ENCODE results near the gene ANK2. TPM values are rescaled to one million over a fixed set of nuclear protein-coding genes. Genes with fewer than 3 reads are reported as not detected.

The ANK2 gene
- total RNA-seq, 1 experiment from 2014 or later = 5.6 TPM

- ChIA-PET RAD21 (ENCODE audit: low non-redundant PET in 1 of 2, low total read pairs in 2 of 2, uncharacterized antibody in 2 of 2, unreplicated experiment in 2 of 2) (no interaction called here), CTCF (no interaction called here), POLR2A (no interaction called here)
- TF ChIP-seq POLR2A (IDR thresholded peaks at IDR 0.05; ENCODE audit: borderline replicate concordance, extremely low read depth, insufficient read depth, insufficient read length) (no peak), FOSL1 (IDR thresholded peaks at IDR 0.05; ENCODE audit: low read depth) (no peak), POLR2AphosphoS5 (IDR thresholded peaks at IDR 0.05; ENCODE audit: low read depth, low read length) (no peak), EZH2 (IDR thresholded peaks at IDR 0.05) (no peak), SIN3A (IDR thresholded peaks at IDR 0.05; ENCODE audit: low read depth) (no peak)
- TF ChIP-seq, protein P1, sequence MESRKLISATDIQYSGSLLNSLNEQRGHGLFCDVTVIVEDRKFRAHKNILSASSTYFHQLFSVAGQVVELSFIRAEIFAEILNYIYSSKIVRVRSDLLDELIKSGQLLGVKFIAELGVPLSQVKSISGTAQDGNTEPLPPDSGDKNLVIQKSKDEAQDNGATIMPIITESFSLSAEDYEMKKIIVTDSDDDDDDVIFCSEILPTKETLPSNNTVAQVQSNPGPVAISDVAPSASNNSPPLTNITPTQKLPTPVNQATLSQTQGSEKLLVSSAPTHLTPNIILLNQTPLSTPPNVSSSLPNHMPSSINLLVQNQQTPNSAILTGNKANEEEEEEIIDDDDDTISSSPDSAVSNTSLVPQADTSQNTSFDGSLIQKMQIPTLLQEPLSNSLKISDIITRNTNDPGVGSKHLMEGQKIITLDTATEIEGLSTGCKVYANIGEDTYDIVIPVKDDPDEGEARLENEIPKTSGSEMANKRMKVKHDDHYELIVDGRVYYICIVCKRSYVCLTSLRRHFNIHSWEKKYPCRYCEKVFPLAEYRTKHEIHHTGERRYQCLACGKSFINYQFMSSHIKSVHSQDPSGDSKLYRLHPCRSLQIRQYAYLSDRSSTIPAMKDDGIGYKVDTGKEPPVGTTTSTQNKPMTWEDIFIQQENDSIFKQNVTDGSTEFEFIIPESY (IDR thresholded peaks at IDR 0.05; ENCODE audit: extremely low read depth, insufficient replicate concordance, low read length) = no peak
- no peak overlapping the region for H3K9ac ChIP-seq (ENCODE audit: low read length)
- H3K9me2 ChIP-seq (ENCODE audit: insufficient read depth) = no peaks in the 10 kb centered on the region
- H3K9me3 ChIP-seq (ENCODE audit: control insufficient read depth in 1 of 2, insufficient read depth in 1 of 2, low read depth in 1 of 2, low read length in 2 of 2) = no peaks in the 10 kb centered on the region
- no peaks in the 10 kb centered on the region for H4K20me1 ChIP-seq (ENCODE audit: insufficient read depth)
- no peak overlapping the region for H2AFZ ChIP-seq (ENCODE audit: low read depth, low read length, poor library complexity, severe bottlenecking)
- intact Hi-C loops (cut with micrococcal nuclease) = no loop called here
- ATAC-seq (no peak), DNase-seq (ENCODE audit: low read depth, low spot score) (no peak)
- BruUV-seq (replicated peaks) = no TSS peak
- H3K27me3 ChIP-seq (ENCODE audit: insufficient read depth, low read length) = no peaks in the 10 kb centered on the region
- no peaks in the 10 kb centered on the region for H3K36me3 ChIP-seq (ENCODE audit: control insufficient read depth in 1 of 2, insufficient read depth in 2 of 2, low read length in 2 of 2)
- no peaks in the 10 kb centered on the region for H3K79me2 ChIP-seq (ENCODE audit: insufficient read depth, low read length)
- H3K4me1 ChIP-seq (ENCODE audit: control insufficient read depth in 1 of 2, insufficient read depth in 2 of 2, low read length in 2 of 2) = no peaks in the 10 kb centered on the region
- H3K4me3 ChIP-seq (replicated peaks in 1 of 2; ENCODE audit: low read depth in 1 of 2, low read length in 2 of 2) = no peak overlapping the region
- no peak overlapping the region for H3K27ac ChIP-seq (ENCODE audit: low read depth, low read length)
- no peak overlapping the region for H3K4me2 ChIP-seq (ENCODE audit: low read length)
These were observed 163.2 kb downstream of the ANK2 start for GRCh38 chr4:113212613-113213012.

GRCh38 chr4:113221990-113222389 lies 172.5 kb downstream of the ANK2 start:
- DNase-seq (ENCODE audit: low read depth, low spot score) (no peak), ATAC-seq (no peak)
- CTCF ChIA-PET = interaction anchor here (0.7 kb wide), 1 partner anchor 667 kb away, joined by 3 read pairs; no protein-coding TSS in a partner anchor
- Histone ChIP-seq H3K79me2 (ENCODE audit: insufficient read depth, low read length) (no peaks in the 10 kb centered on the region), H3K27me3 (ENCODE audit: insufficient read depth, low read length) (no peaks in the 10 kb centered on the region), H2AFZ (ENCODE audit: low read depth, low read length, poor library complexity, severe bottlenecking) (no peak overlapping the region), H3K9ac (ENCODE audit: low read length) (no peak overlapping the region), H3K4me1 (ENCODE audit: control insufficient read depth in 1 of 2, insufficient read depth in 2 of 2, low read length in 2 of 2) (no peaks in the 10 kb centered on the region), H3K9me2 (ENCODE audit: insufficient read depth) (no peaks in the 10 kb centered on the region), H3K4me2 (ENCODE audit: low read length) (no peak overlapping the region), H4K20me1 (ENCODE audit: insufficient read depth) (no peaks in the 10 kb centered on the region), H3K27ac (ENCODE audit: low read depth, low read length) (no peak overlapping the region), H3K36me3 (ENCODE audit: control insufficient read depth in 1 of 2, insufficient read depth in 2 of 2, low read length in 2 of 2) (no peaks in the 10 kb centered on the region), H3K4me3 (replicated peaks in 1 of 2; ENCODE audit: low read depth in 1 of 2, low read length in 2 of 2) (no peak overlapping the region), H3K9me3 (ENCODE audit: control insufficient read depth in 1 of 2, insufficient read depth in 1 of 2, low read depth in 1 of 2, low read length in 2 of 2) (no peaks in the 10 kb centered on the region)
- intact Hi-C loops (cut with micrococcal nuclease) = no loop called here
- RAD21 ChIA-PET (ENCODE audit: low non-redundant PET in 1 of 2, low total read pairs in 2 of 2, uncharacterized antibody in 2 of 2, unreplicated experiment in 2 of 2) = no interaction called here
- BruUV-seq (replicated peaks) = no TSS peak
- POLR2A ChIA-PET = no interaction called here
- TF ChIP-seq CTCF (IDR thresholded peaks at IDR 0.05 in 2 of 3, conservative IDR thresholded peaks at IDR 0.05 in 1 of 3; ENCODE audit: borderline replicate concordance in 1 of 3, insufficient read depth in 1 of 3, low read depth in 2 of 3, low read length in 2 of 3) = no peak
- TF ChIP-seq ELF1 (IDR thresholded peaks at IDR 0.05; ENCODE audit: borderline replicate concordance, low read depth) = no peak
- TF ChIP-seq CBX3 (IDR thresholded peaks at IDR 0.05; ENCODE audit: low read depth) = no peak
- TF ChIP-seq JUND (IDR thresholded peaks at IDR 0.05) = no peak
- no peak for TF ChIP-seq REST (IDR thresholded peaks at IDR 0.05; ENCODE audit: low read depth)
- TF ChIP-seq SIN3A (IDR thresholded peaks at IDR 0.05; ENCODE audit: low read depth) = no peak
- no peak for TF ChIP-seq POLR2A (IDR thresholded peaks at IDR 0.05; ENCODE audit: borderline replicate concordance, extremely low read depth, insufficient read depth, insufficient read length)
